Heart left ventricle (tissue), 16 donors: ENCODE results near the gene ENGASE. TPM values are rescaled to one million over a fixed set of nuclear protein-coding genes. Genes with fewer than 3 reads are reported as not detected.

Source experiments
- ATAC-seq, 4 donors: fragments of 200-7000 bp; cut with Tn5 transposase; one replicate each; pipeline ENCODE4 v1.9.1; 2020 to 2022; ENCODE audit warnings: moderate library complexity in 4 of 4, mild to moderate bottlenecking in 3 of 4, moderate number of reproducible peaks in 1 of 4
- DNase-seq, 5 donors: peaks; one replicate each; pipeline ENCODE4 v3.0.0-alpha.2; 2020
- H3K27ac ChIP-seq, 12 donors: fragments of 200-600 bp; sonication (generic) in 4 of 12; one replicate each; pipeline versions ENCODE4 v1.5.0 to v1.8.0; 2016 to 2022; ENCODE audit warnings: mild to moderate bottlenecking in 2 of 12
- H3K27me3 ChIP-seq, 9 donors: fragments of 200-600 bp; sonication (generic) in 2 of 9; one replicate each; pipeline versions ENCODE4 v1.5.1 to v1.8.0; 2016 to 2022; ENCODE audit warnings: mild to moderate bottlenecking in 3 of 9
- H3K36me3 ChIP-seq, 9 donors: fragments of 200-600 bp; sonication (generic) in 2 of 9; one replicate each; pipeline versions ENCODE4 v1.5.0 to v1.8.0; 2018 to 2022; ENCODE audit warnings: mild to moderate bottlenecking in 2 of 9
- H3K4me1 ChIP-seq, 12 donors: fragments of 200-600 bp; sonication (generic) in 4 of 12; one replicate each; pipeline versions ENCODE4 v1.5.0 to v1.8.0; 2016 to 2022; ENCODE audit warnings: mild to moderate bottlenecking in 3 of 12
- H3K4me3 ChIP-seq, 12 donors: fragments of 200-600 bp; sonication (generic) in 4 of 12; one replicate each; pipeline versions ENCODE4 v1.5.0 to v1.8.0; 2017 to 2022; ENCODE audit warnings: mild to moderate bottlenecking in 9 of 12, moderate library complexity in 4 of 12
- H3K9me3 ChIP-seq, 12 donors: fragments of 200-600 bp; sonication (generic) in 4 of 12; one replicate each; pipeline versions ENCODE4 v1.5.0 to v1.8.0; 2016 to 2022; ENCODE audit warnings: mild to moderate bottlenecking in 1 of 12
- CTCF ChIP-seq, 12 donors: fragments of 200-600 bp; sonication (generic) in 4 of 12; IDR thresholded peaks; one replicate each; pipeline versions ENCODE4 v1.5.0 to v1.8.0; 2018 to 2022; ENCODE audit warnings: antibody characterized with exemption in 12 of 12, mild to moderate bottlenecking in 5 of 12
- POLR2A ChIP-seq, 2 donors: fragments of 450-650 bp; IDR thresholded peaks; one replicate each; pipeline ENCODE4 v1.6.1; 2017; ENCODE audit warnings: antibody characterized with exemption in 2 of 2, mild to moderate bottlenecking in 2 of 2, moderate library complexity in 2 of 2
- WGBS, 4 donors: extraction: QIAGEN DNeasy Blood & Tissue Kit in 2 of 4; methylation state at CpG; one replicate each; pipeline versions ENCODE4 v1.1.5 to v1.1.7; 2013 to 2018; 5-methylcytosine and 5-hydroxymethylcytosine counted together
- intact Hi-C, 10 donors: fragments of 100-400 bp; cut with DNase I; formaldehyde crosslinking; loops; one replicate each; pipeline versions ENCODE4 v1.11.1 to v1.14.2; 2022
- long read RNA-seq, 3 donors: library from polyadenylated mRNA; unstranded; transcript quantifications; one replicate each; pipeline ENCODE4 v2.0.0, GENCODE V29; 2020 to 2021
- polyA plus RNA-seq, 2 donors: library from polyadenylated mRNA; stranded (reverse); fragments of 200-250 nt; gene quantifications; one replicate each; pipeline ENCODE4 v1.2.3, GENCODE V29; 2013
- total RNA-seq, 9 donors: library from RNA; depleted of rRNA in 2 of 9; stranded (reverse); fragments of >200 nt in 2 of 9; fragmentation: NEBNext Ultra II Directional in 3 of 9; extraction: Animal tissue kit (Norgen Biotek cat#: 25700) in 3 of 9; gene quantifications; one replicate each; pipeline versions ENCODE4 v1.1.0 to v1.2.4, GENCODE V29; 2016 to 2023
- donor health status: ischemic (EF 13 %, LVEDD 7.1; RV severe dilation, severe dysfunction).
- donor health status: healthy with polysubstance abuse.
- donor health status: DM: no; HTN: yes; CAD: no.
- donor health status: DM: no; HTN: no; CAD: no.
- donor health status: ischemic (EF 25% LVEDD 6.9; RV normal size, moderate dysfunction).
- donor health status: ischemic (EF 25% LVEDD 5.7; RV mildly dilated, moderate dysfunction).
- donor health status: healthy.
- donor health status: DM: yes; HTN: yes; CAD: no.
- donor health status: ischemic (EF 35%, LVEDD 5.7; RV mildly dilated, moderate dysfunction).
- donor health status: nonischemic (EF 11% LVEDD 7.7; RV severe dilation, severe dysfunction).
- donor health status: DM: yes; HTN: yes; CAD: no.
- donor health status: PGD.
- donor health status: ischemic (EF 29% LVEDD 5.4; RV normal size, mild dysfunction).
- donor health status: nonischemic (EF 23%, LVEDD 6.1; RV moderate dilation, normal function).

The ENGASE gene
- total RNA-seq (10 to 100 TPM in 8 of 9 donors, 1 to 10 TPM in 1; 6.2 to 42.0 (median 25.5) TPM), polyA plus RNA-seq (10 to 100 TPM in 1 of 2 donors, 1 to 10 TPM in 1; 9.9 to 21.9 TPM)
- long read RNA-seq, donor 1, transcript ENGASE-205 (14 exons, 2,579 nt), result major isoform, 5 of 44 reads
- long read RNA-seq, donor 1, partial matches to known transcripts, result 8 of 44 reads
- long read RNA-seq, donor 1, other reads (novel, unspliced or antisense), result 31 of 44 reads
- long read RNA-seq, donor 2, partial matches to known transcripts, result 14 of 89 reads
- long read RNA-seq, donor 2, other reads (novel, unspliced or antisense), result 75 of 89 reads
- long read RNA-seq, donor 3, transcript ENGASE-205 (14 exons, 2,579 nt), result major isoform, 5 of 34 reads
- long read RNA-seq, donor 3, partial matches to known transcripts, result 12 of 34 reads
- long read RNA-seq, donor 3, other reads (novel, unspliced or antisense), result 15 of 34 reads

GRCh38 chr17:79074649-79075445 lies at the start of gene ENGASE:
TSS of gene ENGASE (plus strand) at chr17:79074824. CDS start at chr17:79074945, 121 bp downstream.
- Histone ChIP-seq H3K27me3 (no peaks in the 10 kb centered on the region), H3K4me1 (peaks cover 0 to 25% (median 14%) of the 10 kb centered on the region in 12 donors), H3K9me3 (no peaks in the 10 kb centered on the region), H3K27ac (peak within 1 kb of the TSS; percentile 67 to 96 (median 90)), H3K36me3 (peaks cover 0 to 27% (median 25%) of the 10 kb centered on the region in 9 donors), H3K4me3 (peak within 1 kb of the TSS; percentile 48 to 99 (median 86))
- TF ChIP-seq POLR2A (IDR thresholded peaks at IDR 0.05), result peak in 1 of 2 donors; percentile 75
- no peak for TF ChIP-seq CTCF (IDR thresholded peaks at IDR 0.05)
- 0 to 1% (median 1%) methylated on average over 44 to 106 of the region's 106 CpGs for WGBS, 4 donors
- DNase-seq, result peak; percentile 96 to 98 (median 96)
- intact Hi-C loops, result loop anchor here in 2 of 10 donors (2.0 to 5.0 kb wide), 3 partner anchors 28 to 53 kb away; partner anchors contain the start of gene C1QTNF1 (in 2 of the 2)
- peak; percentile 88 to 99 (median 98) for ATAC-seq

- Histone ChIP-seq H3K9me3 (no peaks in the 10 kb centered on the region), H3K36me3 (no peaks in the 10 kb centered on the region), H3K4me1 (peaks cover 4 to 93% (median 77%) of the 10 kb centered on the region in 12 donors), H3K4me3 (peak overlapping the region; percentile 48 to 85 (median 74)), H3K27me3 (peaks cover 0 to 37% (median 0%) of the 10 kb centered on the region in 9 donors), H3K27ac (peak overlapping the region; percentile 74 to 98 (median 90))
- ATAC-seq (peak; percentile 56 to 81 (median 68)), DNase-seq (peak; percentile 76 to 90 (median 86))
- 16 to 19% (median 17%) methylated on average over 5 to 31 of the region's 31 CpGs for WGBS, 4 donors
- peak in 1 of 2 donors; percentile 66 for TF ChIP-seq POLR2A (IDR thresholded peaks at IDR 0.05)
- TF ChIP-seq CTCF (IDR thresholded peaks at IDR 0.05), result no peak
- intact Hi-C loops, result loop anchor here in 5 of 10 donors (2.0 to 10.0 kb wide), 5 partner anchors 50 to 370 kb away; partner anchors contain the start of gene ENGASE (in 1 of the 5)
These were observed 49.5 kb upstream of the ENGASE start for GRCh38 chr17:79024901-79025737.

GRCh38 chr17:79026376-79027273 lies 48.0 kb upstream of the ENGASE start:
- H3K27me3 ChIP-seq, result peaks cover 0 to 32% (median 0%) of the 10 kb centered on the region in 9 donors
- peak; percentile 7 to 29 (median 20) for ATAC-seq
- peak in 4 of 5 donors; percentile 42 to 82 (median 66) for DNase-seq
- peak overlapping the region; percentile 74 to 98 (median 90) for H3K27ac ChIP-seq
- TF ChIP-seq CTCF (IDR thresholded peaks at IDR 0.05) (no peak), POLR2A (IDR thresholded peaks at IDR 0.05) (no peak)
- H3K4me3 ChIP-seq, result peak overlapping the region in 10 of 12 donors; percentile 17 to 85 (median 74)
- H3K36me3 ChIP-seq, result no peaks in the 10 kb centered on the region
- 22 to 31% (median 26%) methylated on average over 12 to 16 of the region's 16 CpGs for WGBS, 4 donors
- intact Hi-C loops, result loop anchor here in 2 of 10 donors (10.0 kb wide), 2 partner anchors 58 to 368 kb away; no protein-coding TSS in a partner anchor
- no peaks in the 10 kb centered on the region for H3K9me3 ChIP-seq
- peaks cover 4 to 79% (median 67%) of the 10 kb centered on the region in 12 donors for H3K4me1 ChIP-seq
